Aorta (tissue), 5 donors: Measurements from ENCODE around the gene ANXA4. TPM values are rescaled to one million over a fixed set of nuclear protein-coding genes. Genes with fewer than 3 reads are reported as not detected.

Experiments
- ATAC-seq: fragments of 200-7000 bp; cut with Tn5 transposase; one replicate; pipeline ENCODE4 v1.9.1; 2022; ENCODE audit warnings: moderate library complexity; ENCODE audit not compliant: low FRiP score
- DNase-seq, 2 donors: peaks; one replicate each; pipeline ENCODE4 v3.0.0-alpha.2; 2020
- H3K27ac ChIP-seq, 2 donors: one replicate each; pipeline ENCODE4 v1.5.1; 2013; ENCODE audit warnings: low read length in 2 of 2, mild to moderate bottlenecking in 2 of 2, moderate library complexity in 2 of 2, control low read depth in 1 of 2, inconsistent platforms in 1 of 2, low read depth in 1 of 2
- H3K27me3 ChIP-seq, 2 donors: one replicate each; pipeline ENCODE4 v1.6.1; 2013; ENCODE audit warnings: control low read depth in 1 of 2, low read length in 1 of 2, mild to moderate bottlenecking in 1 of 2, moderate library complexity in 1 of 2; ENCODE audit not compliant: insufficient read depth in 2 of 2, control insufficient read depth in 1 of 2
- H3K36me3 ChIP-seq, 2 donors: one replicate each; pipeline ENCODE4 v1.6.1; 2013; ENCODE audit warnings: control low read depth in 1 of 2, low read length in 1 of 2, mild to moderate bottlenecking in 1 of 2; ENCODE audit not compliant: insufficient read depth in 2 of 2, control insufficient read depth in 1 of 2
- H3K4me1 ChIP-seq, 2 donors: one replicate each; pipeline ENCODE4 v1.6.1; 2013; ENCODE audit warnings: low read length in 2 of 2, control low read depth in 1 of 2, mild to moderate bottlenecking in 1 of 2, moderate library complexity in 1 of 2; ENCODE audit not compliant: insufficient read depth in 2 of 2, control insufficient read depth in 1 of 2
- H3K4me3 ChIP-seq, 2 donors: one replicate each; pipeline ENCODE4 v1.5.1; 2013; ENCODE audit warnings: low read length in 2 of 2, control low read depth in 1 of 2, mild to moderate bottlenecking in 1 of 2
- H3K9me3 ChIP-seq: one replicate; pipeline ENCODE4 v1.6.1; 2013; ENCODE audit warnings: mild to moderate bottlenecking, low read length; ENCODE audit not compliant: control insufficient read depth
- WGBS, 2 donors: extraction: QIAGEN DNeasy Blood & Tissue Kit; methylation state at CpG; one replicate each; pipeline ENCODE4 v1.1.7; 2013; 5-methylcytosine and 5-hydroxymethylcytosine counted together
- intact Hi-C, 2 donors: fragments of 100-400 bp; cut with DNase I; formaldehyde crosslinking; loops; one replicate each; pipeline versions ENCODE4 v1.14.2 to v1.15.0; 2022
- polyA plus RNA-seq, 2 donors: library from polyadenylated mRNA; stranded (reverse); fragments of 200-250 nt; gene quantifications; one replicate each; pipeline ENCODE4 v1.2.3, GENCODE V29; 2013
- total RNA-seq, 2 donors: library from RNA; stranded (reverse); fragmentation: NEBNext Ultra II Directional; extraction: Animal tissue kit (Norgen Biotek cat#: 25700); gene quantifications; one replicate each; pipeline ENCODE4 v1.2.1, GENCODE V29; 2021
- donor health status: healthy with polysubstance abuse.
- donor health status: Bipolar disorder and iron deficiency.
- donor health status: DM: no; HTN: no; CAD: no.
- donor health status: DM: no; HTN: no; CAD: no.
- donor health status: DM: yes; HTN: yes; CAD: no.

ANXA4 gene
- total and polyA plus RNA-seq, 4 donors: 73.0 to 120 (median 92.2) TPM

- no peak overlapping the region for H3K4me3 ChIP-seq
- H3K27me3 ChIP-seq: no peaks in the 10 kb centered on the region
- 82% methylated on average over 13 of the region's 13 CpGs for WGBS, 2 donors
- DNase-seq: no peak
- intact Hi-C loops: loop anchor here in 1 of 2 donors (5.0 to 10.0 kb wide), 2 partner anchors 154 to 342 kb away; no protein-coding TSS in a partner anchor
- H3K9me3 ChIP-seq: no peaks in the 10 kb centered on the region
- no peak for ATAC-seq
- no peaks in the 10 kb centered on the region for H3K36me3 ChIP-seq
- no peaks in the 10 kb centered on the region for H3K4me1 ChIP-seq
- no peak overlapping the region for H3K27ac ChIP-seq
These were observed 25.3 kb upstream of the ANXA4 start for GRCh38 chr2:69716555-69717120.

GRCh38 chr2:69717186-69717585, 24.7 kb upstream of the ANXA4 start:
- H3K9me3 ChIP-seq: no peaks in the 10 kb centered on the region
- H3K27ac ChIP-seq: no peak overlapping the region
- DNase-seq (no peak), ATAC-seq (no peak)
- intact Hi-C loops: loop anchor here in 1 of 2 donors (5.0 to 10.0 kb wide), 2 partner anchors 155 to 342 kb away; no protein-coding TSS in a partner anchor
- 94 to 95% methylated on average over 2 of the region's 2 CpGs for WGBS, 2 donors
- no peak overlapping the region for H3K4me3 ChIP-seq
- H3K36me3 ChIP-seq: no peaks in the 10 kb centered on the region
- H3K4me1 ChIP-seq: no peaks in the 10 kb centered on the region
- no peaks in the 10 kb centered on the region for H3K27me3 ChIP-seq

- intact Hi-C loops: loop anchor here in 1 of 2 donors (5.0 to 10.0 kb wide), 2 partner anchors 156 to 343 kb away; no protein-coding TSS in a partner anchor
- Histone ChIP-seq H3K4me1 (no peaks in the 10 kb centered on the region), H3K27ac (no peak overlapping the region), H3K36me3 (no peaks in the 10 kb centered on the region), H3K9me3 (no peaks in the 10 kb centered on the region), H3K4me3 (no peak overlapping the region), H3K27me3 (no peaks in the 10 kb centered on the region)
- no peak for ATAC-seq
- 4 to 15% methylated on average over 2 of the region's 2 CpGs for WGBS, 2 donors
- DNase-seq: no peak
These were observed 24.1 kb upstream of the ANXA4 start for GRCh38 chr2:69717861-69718273.

- Histone ChIP-seq H3K4me3 (no peak overlapping the region), H3K4me1 (no peaks in the 10 kb centered on the region), H3K36me3 (no peaks in the 10 kb centered on the region), H3K27ac (no peak overlapping the region), H3K27me3 (no peaks in the 10 kb centered on the region), H3K9me3 (no peaks in the 10 kb centered on the region)
- no peak for DNase-seq
- intact Hi-C loops: loop anchor here in 1 of 2 donors (5.0 to 10.0 kb wide), 2 partner anchors 156 to 344 kb away; no protein-coding TSS in a partner anchor
- ATAC-seq: no peak
- WGBS, 2 donors: 72 to 76% methylated on average over 5 of the region's 5 CpGs
These were observed 23.5 kb upstream of the ANXA4 start for GRCh38 chr2:69718338-69718965.

GRCh38 chr2:69720404-69720803, 21.5 kb upstream of the ANXA4 start:
- intact Hi-C loops: no loop called here
- Histone ChIP-seq H3K27me3 (no peaks in the 10 kb centered on the region), H3K4me3 (no peak overlapping the region), H3K9me3 (no peaks in the 10 kb centered on the region), H3K4me1 (no peaks in the 10 kb centered on the region), H3K27ac (no peak overlapping the region), H3K36me3 (no peaks in the 10 kb centered on the region)
- WGBS, 2 donors: 65 to 69% methylated on average over 1 of the region's 1 CpG
- DNase-seq: no peak
- ATAC-seq: no peak

- no peak overlapping the region for H3K27ac ChIP-seq
- ATAC-seq (no peak), DNase-seq (no peak)
- no peaks in the 10 kb centered on the region for H3K9me3 ChIP-seq
- no peaks in the 10 kb centered on the region for H3K27me3 ChIP-seq
- WGBS, 2 donors: 39 to 54% methylated on average over 4 of the region's 4 CpGs
- no peak overlapping the region for H3K4me3 ChIP-seq
- intact Hi-C loops: no loop called here
- no peaks in the 10 kb centered on the region for H3K36me3 ChIP-seq
- no peaks in the 10 kb centered on the region for H3K4me1 ChIP-seq
These were observed 20.9 kb upstream of the ANXA4 start for GRCh38 chr2:69721022-69721421.

- Histone ChIP-seq H3K27me3 (no peaks in the 10 kb centered on the region), H3K36me3 (no peaks in the 10 kb centered on the region), H3K9me3 (no peaks in the 10 kb centered on the region), H3K4me1 (no peaks in the 10 kb centered on the region), H3K4me3 (no peak overlapping the region), H3K27ac (no peak overlapping the region)
- WGBS, 2 donors: 89 to 91% methylated on average over 14 of the region's 14 CpGs
- DNase-seq (no peak), ATAC-seq (no peak)
- intact Hi-C loops: loop anchor here (1.0 to 2.0 kb wide), 2 partner anchors 91 to 94 kb away; no protein-coding TSS in a partner anchor
These were observed 18.1 kb upstream of the ANXA4 start for GRCh38 chr2:69723791-69724190.

GRCh38 chr2:69724540-69725159, 17.3 kb upstream of the ANXA4 start:
- H3K27ac ChIP-seq: no peak overlapping the region
- intact Hi-C loops: loop anchor here (1.0 to 2.0 kb wide), 2 partner anchors 90 to 93 kb away; no protein-coding TSS in a partner anchor
- 1 to 2% methylated on average over 13 of the region's 13 CpGs for WGBS, 2 donors

More at GRCh38 chr2:69724540-69725159, 17.3 kb upstream of the ANXA4 start:
- DNase-seq (peak; percentile 89 to 94), ATAC-seq (peak; percentile 93)
- no peak overlapping the region for H3K4me3 ChIP-seq
- H3K4me1 ChIP-seq: no peaks in the 10 kb centered on the region
- no peaks in the 10 kb centered on the region for H3K36me3 ChIP-seq
- no peaks in the 10 kb centered on the region for H3K9me3 ChIP-seq
- H3K27me3 ChIP-seq: no peaks in the 10 kb centered on the region
